HEK293T (cell line): Measurements from ENCODE around the gene IVL.

Source experiments
- CTCF ChIA-PET: fragments of 350-600 bp; formaldehyde crosslinking; extraction: SDS; loops from one replicate; lab custom pipeline; 2021; ENCODE audit warnings: antibody characterized with exemption, inconsistent platforms; lab: Yijun Ruan, JAX
- POLR2A ChIA-PET: fragments of 350-600 bp; formaldehyde crosslinking; extraction: SDS; loops from one replicate; lab custom pipeline; 2020; ENCODE audit warnings: antibody characterized with exemption, inconsistent platforms; lab: Yijun Ruan, JAX
- DNase-seq: peaks from one replicate; pipeline ENCODE4 v3.0.0; 2012; ENCODE audit warnings: mixed read lengths; ENCODE audit errors: extremely low spot score
- ARNT ChIP-seq: fragments of 450-650 bp; IDR thresholded peaks from 2 replicates; pipeline ENCODE4 v1.6.1; 2017; ENCODE audit warnings: mild to moderate bottlenecking
- BHLHE40 ChIP-seq: fragments of 450-650 bp; IDR thresholded peaks from 2 replicates; pipeline ENCODE4 v1.6.1; 2016; ENCODE audit warnings: mild to moderate bottlenecking, moderate library complexity, borderline replicate concordance
- CTBP1 ChIP-seq: fragments of 450-650 bp; IDR thresholded peaks from 2 replicates; pipeline ENCODE4 v1.6.1; 2016; ENCODE audit warnings: borderline replicate concordance
- ELF4 ChIP-seq: fragments of 450-650 bp; IDR thresholded peaks from 2 replicates; pipeline ENCODE4 v1.6.1; 2017; ENCODE audit warnings: antibody characterized with exemption
- FOXA1 ChIP-seq: fragments of 450-650 bp; IDR thresholded peaks from 2 replicates; pipeline ENCODE4 v1.6.1; 2016; ENCODE audit warnings: mild to moderate bottlenecking
- FOXK2 ChIP-seq: fragments of 450-650 bp; IDR thresholded peaks from 2 replicates; pipeline ENCODE4 v1.6.1; 2016; ENCODE audit warnings: mild to moderate bottlenecking
- FOXM1 ChIP-seq: fragments of 450-650 bp; IDR thresholded peaks from 2 replicates; pipeline ENCODE4 v1.6.1; 2017; ENCODE audit warnings: mild to moderate bottlenecking, borderline replicate concordance
- HDGF ChIP-seq: fragments of 450-650 bp; IDR thresholded peaks from 2 replicates; pipeline ENCODE4 v1.6.1; 2017; ENCODE audit warnings: antibody characterized with exemption, borderline replicate concordance
- L3MBTL2 ChIP-seq: fragments of 450-650 bp; conservative IDR thresholded peaks from 2 replicates; pipeline ENCODE4 v1.6.1; 2016; ENCODE audit warnings: mild to moderate bottlenecking
- LEF1 ChIP-seq: fragments of 450-650 bp; IDR thresholded peaks from 2 replicates; pipeline ENCODE4 v1.6.1; 2017; ENCODE audit warnings: mild to moderate bottlenecking, borderline replicate concordance
- NFRKB ChIP-seq: fragments of 450-650 bp; IDR thresholded peaks from 2 replicates; pipeline ENCODE4 v1.6.1; 2016; ENCODE audit warnings: mild to moderate bottlenecking, moderate library complexity
- PKNOX1 ChIP-seq: fragments of 450-650 bp; IDR thresholded peaks from 2 replicates; pipeline ENCODE4 v1.6.1; 2016
- SP1 ChIP-seq: fragments of 450-650 bp; IDR thresholded peaks from 2 replicates; pipeline ENCODE4 v1.6.1; 2017
- SUZ12 ChIP-seq: fragments of 450-650 bp; IDR thresholded peaks from 2 replicates; pipeline ENCODE4 v1.6.1; 2016; ENCODE audit warnings: mild to moderate bottlenecking
- TARDBP ChIP-seq: fragments of 450-650 bp; IDR thresholded peaks from 2 replicates; pipeline ENCODE4 v1.6.1; 2016
- ZNF384 ChIP-seq: fragments of 450-650 bp; IDR thresholded peaks from 2 replicates; pipeline ENCODE4 v1.6.1; 2016

Gene IVL

GRCh38 chr1:152919071-152919470 is 10.7 kb downstream of the IVL start:
- TF ChIP-seq L3MBTL2 (no peak), NFRKB (no peak), ELF4 (no peak), BHLHE40 (no peak), FOXK2 (no peak), FOXA1 (no peak), SP1 (no peak), FOXM1 (no peak), CTBP1 (no peak), ZNF384 (no peak), PKNOX1 (no peak), LEF1 (no peak), SUZ12 (no peak)
- DNase-seq = no peak
- ChIA-PET POLR2A (no interaction called here), CTCF (interaction anchor here (0.6 kb wide), 1 partner anchor 93 kb away, joined by 3 read pairs; no protein-coding TSS in a partner anchor)

- ChIA-PET POLR2A (no interaction called here), CTCF (no interaction called here)
- TF ChIP-seq FOXK2 = no peak
- no peak for TF ChIP-seq ZNF384
- no peak for TF ChIP-seq HDGF
- no peak for TF ChIP-seq SUZ12
- TF ChIP-seq FOXM1 = no peak
- no peak for TF ChIP-seq NFRKB
- TF ChIP-seq LEF1 = no peak
- TF ChIP-seq PKNOX1 = no peak
- TF ChIP-seq ARNT = no peak
- no peak for TF ChIP-seq TARDBP
- TF ChIP-seq BHLHE40 = no peak
- no peak for TF ChIP-seq SP1
- TF ChIP-seq FOXA1 = no peak
- DNase-seq = no peak
Observed at GRCh38 chr1:152924191-152924590, 15.8 kb downstream of the IVL start.

DNA sequence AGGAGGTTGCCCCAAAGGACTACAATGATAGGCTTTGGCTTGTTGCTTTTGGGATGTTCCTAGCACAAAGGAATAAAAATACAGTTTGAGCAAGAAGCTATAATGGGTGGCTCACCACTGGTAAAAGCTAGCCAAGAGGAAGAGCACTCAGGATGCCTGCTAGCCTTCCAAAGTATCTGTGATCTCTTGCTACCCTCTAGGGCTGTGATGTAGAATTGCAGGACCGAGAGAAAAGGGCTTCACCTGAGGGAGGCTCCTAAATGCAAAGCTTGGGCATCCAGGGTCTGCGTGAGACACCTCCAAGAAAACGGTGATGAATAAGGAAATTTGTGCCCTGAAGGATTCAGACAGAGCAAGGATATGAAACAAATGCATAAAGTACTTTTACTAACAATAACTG is 17.7 kb downstream of the IVL start:
- ChIA-PET CTCF (interaction anchor here (0.6 to 1.7 kb wide), 3 partner anchors 56 to 313 kb away, joined by 3 to 10 read pairs (median 3); partner anchors contain the start of gene SPRR3), POLR2A (no interaction called here)
- DNase-seq = no peak
- no peak for TF ChIP-seq ARNT
- TF ChIP-seq PKNOX1 = no peak
- no peak for TF ChIP-seq FOXK2
- TF ChIP-seq CTBP1 = no peak
- no peak for TF ChIP-seq NFRKB
- TF ChIP-seq FOXM1 = no peak
- no peak for TF ChIP-seq BHLHE40
- no peak for TF ChIP-seq TARDBP
- TF ChIP-seq FOXA1 = no peak
- TF ChIP-seq SP1 = no peak
- TF ChIP-seq LEF1 = no peak
- TF ChIP-seq ELF4 = no peak
- TF ChIP-seq L3MBTL2 = no peak
- TF ChIP-seq ZNF384 = no peak
- TF ChIP-seq SUZ12 = no peak
- no peak for TF ChIP-seq HDGF

- CTCF ChIA-PET = no interaction called here
- POLR2A ChIA-PET = no interaction called here
- TF ChIP-seq SP1 (no peak), TARDBP (no peak)
- DNase-seq = no peak
Observed at GRCh38 chr1:152928671-152929070, 20.3 kb downstream of the IVL start.

DNA sequence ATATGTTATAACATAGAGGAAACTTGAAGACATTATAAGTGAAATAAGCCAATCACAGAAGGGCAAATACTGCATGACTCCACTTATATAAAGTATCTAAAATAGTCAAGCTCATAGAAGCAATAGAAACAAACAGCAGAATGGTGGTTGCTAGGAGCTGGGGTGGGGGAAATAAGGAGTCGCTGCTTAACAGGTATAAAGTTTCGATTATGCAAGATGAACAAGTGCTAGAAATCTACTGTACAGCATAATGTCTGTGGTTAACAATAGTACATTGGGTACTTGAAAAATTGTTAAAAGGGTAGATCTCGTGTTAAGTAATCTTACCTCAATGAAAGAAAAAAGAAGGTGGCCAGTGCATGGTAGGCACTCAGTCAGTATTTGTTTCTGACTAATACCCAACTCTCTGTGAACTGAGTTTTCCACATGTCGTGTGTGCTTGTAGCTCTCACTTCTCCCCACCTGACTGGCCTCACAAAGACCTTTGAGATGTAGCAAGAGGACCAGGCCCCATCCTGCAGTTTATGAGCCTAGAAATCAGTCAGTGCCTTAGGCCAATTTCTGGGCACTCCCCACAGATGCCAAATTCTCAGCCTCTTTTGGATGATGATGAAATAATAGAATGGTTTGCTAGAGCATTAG is 23.9 kb downstream of the IVL start:
- no peak for DNase-seq
- ChIA-PET POLR2A (no interaction called here), CTCF (no interaction called here)
- no peak for TF ChIP-seq FOXA1
- no peak for TF ChIP-seq FOXK2
- TF ChIP-seq ZNF384 = no peak
- TF ChIP-seq SUZ12 = no peak
- no peak for TF ChIP-seq ARNT
- TF ChIP-seq SP1 = no peak
- TF ChIP-seq NFRKB = no peak
- TF ChIP-seq BHLHE40 = no peak
- no peak for TF ChIP-seq PKNOX1
- no peak for TF ChIP-seq LEF1
- TF ChIP-seq TARDBP = no peak
- TF ChIP-seq CTBP1 = no peak
- TF ChIP-seq ELF4 = no peak
- no peak for TF ChIP-seq L3MBTL2
- TF ChIP-seq FOXM1 = no peak
- TF ChIP-seq HDGF = no peak
